GM12892 (cell line): Measurements from ENCODE around the gene SMIM41.

Source experiments
- POLR2A ChIP-seq: IDR thresholded peaks from 2 replicates; pipeline ENCODE4 v1.6.1; 2011; ENCODE audit warnings: low read depth, low read length, control low read depth
- POLR2AphosphoS5 ChIP-seq: IDR thresholded peaks from 2 replicates; pipeline ENCODE4 v1.6.1; 2011; ENCODE audit warnings: low read depth, low read length, control low read depth

- TF ChIP-seq POLR2A (no peak), POLR2AphosphoS5 (no peak)
These were observed 42.5 kb downstream of the SMIM41 start for GRCh38 chr12:52121824-52122539.
